PC-3 (cell line): Measurements from ENCODE around the gene PPL. TPM values are rescaled to one million over a fixed set of nuclear protein-coding genes. Genes with fewer than 3 reads are reported as not detected.

Experiments
- ATAC-seq: fragments of 200-7000 bp; cut with Tn5 transposase; 2 replicates; pipeline ENCODE4 v1.9.1; 2020; ENCODE audit warnings: mild to moderate bottlenecking, moderate library complexity
- BruUV-seq: library from RNA; stranded (reverse); fragments of 400-500 nt; replicated peaks from 2 replicates; lab custom pipeline; 2021; lab: Mats Ljungman, UMichigan
- CTCF ChIA-PET: fragments of 300-600 bp; sonication (Branson Sonifier 250); formaldehyde crosslinking; loops from one replicate; lab custom pipeline; 2022; ENCODE audit warnings: antibody characterized with exemption; lab: Charles Lee
- POLR2A ChIA-PET: fragments of 300-600 bp; sonication (Branson Sonifier 250); formaldehyde crosslinking; loops from one replicate; lab custom pipeline; 2022; ENCODE audit warnings: antibody characterized with exemption; ENCODE audit not compliant: unreplicated experiment; lab: Charles Lee
- DNase-seq: peaks from one replicate; pipeline ENCODE4 v3.0.0-alpha.2; 2015
- H2AFZ ChIP-seq: fragments of 300-600 bp; sonication (generic); 2 replicates; pipeline ENCODE4 v1.6.0; 2016; ENCODE audit warnings: antibody characterized with exemption, low read length
- H3F3A ChIP-seq: fragments of 300-600 bp; sonication (generic); one replicate; pipeline ENCODE4 v1.6.0; 2017; ENCODE audit warnings: antibody characterized with exemption, low read length, control low read depth, mild to moderate bottlenecking; ENCODE audit not compliant: unreplicated experiment
- H3K27ac ChIP-seq: fragments of 300-600 bp; sonication (generic); 2 replicates; pipeline ENCODE4 v1.5.1; 2016; ENCODE audit warnings: mild to moderate bottlenecking, low read length
- H3K27me3 ChIP-seq: fragments of 300-600 bp; sonication (generic); 2 replicates; pipeline ENCODE4 v1.6.1; 2016; ENCODE audit warnings: low read length, mixed read lengths
- H3K36me3 ChIP-seq: fragments of 300-600 bp; sonication (generic); 2 replicates; pipeline ENCODE4 v1.6.1; 2016; ENCODE audit warnings: low read depth, mixed run types, low read length, mixed read lengths
- H3K4me1 ChIP-seq: fragments of 300-600 bp; sonication (generic); 2 replicates; pipeline ENCODE4 v1.5.1; 2016; ENCODE audit warnings: low read length; ENCODE audit not compliant: insufficient read depth
- H3K4me2 ChIP-seq: fragments of 300-600 bp; sonication (generic); 2 replicates; pipeline ENCODE4 v1.6.0; 2016; ENCODE audit warnings: low read length
- H3K4me3 ChIP-seq: fragments of 300-600 bp; sonication (generic); 2 replicates; pipeline ENCODE4 v1.5.1; 2016; ENCODE audit warnings: mild to moderate bottlenecking, low read length, mixed read lengths
- H3K79me2 ChIP-seq: fragments of 300-600 bp; sonication (generic); 2 replicates; pipeline ENCODE4 v1.6.1; 2017; ENCODE audit warnings: low read length, mixed read lengths
- H3K9ac ChIP-seq: fragments of 300-600 bp; sonication (generic); 2 replicates; pipeline ENCODE4 v1.6.0; 2016; ENCODE audit warnings: mild to moderate bottlenecking, low read length
- H3K9me2 ChIP-seq: fragments of 300-600 bp; sonication (generic); replicated peaks from 2 replicates; pipeline ENCODE4 v1.6.1; 2016; ENCODE audit warnings: mixed run types, low read length, mixed read lengths
- H3K9me3 ChIP-seq: fragments of 300-600 bp; sonication (generic); 2 replicates; pipeline ENCODE4 v1.6.1; 2016; ENCODE audit warnings: low read length, mixed read lengths
- H4K20me1 ChIP-seq: fragments of 300-600 bp; sonication (generic); 2 replicates; pipeline ENCODE4 v1.6.1; 2016; ENCODE audit warnings: low read length, mixed read lengths
- CTCF ChIP-seq: fragments of 300-600 bp; sonication (generic); conservative IDR thresholded peaks from 2 replicates; pipeline ENCODE4 v1.5.1; 2017; ENCODE audit warnings: antibody characterized with exemption, low read depth, mild to moderate bottlenecking, low read length
- EZH2 ChIP-seq: fragments of 300-600 bp; sonication (generic); IDR thresholded peaks from one replicate; pipeline ENCODE4 v1.6.1; 2017; ENCODE audit warnings: antibody characterized with exemption, mild to moderate bottlenecking, low read length; ENCODE audit not compliant: unreplicated experiment
- EZH2phosphoT487 ChIP-seq: fragments of 300-600 bp; sonication (generic); IDR thresholded peaks from 2 replicates; pipeline ENCODE4 v1.6.1; 2018; ENCODE audit warnings: mild to moderate bottlenecking, antibody characterized with exemption, low read length, borderline replicate concordance
- intact Hi-C: fragments of 100-400 bp; cut with micrococcal nuclease; formaldehyde crosslinking; loops from 2 replicates; pipeline ENCODE4 v1.9.0; 2023
- total RNA-seq: library from RNA; depleted of rRNA; stranded (reverse); fragments of >200 nt; gene quantifications from 2 replicates; pipeline ENCODE4 v1.2.3, GENCODE V29; 2014

Gene PPL
- total RNA-seq, 1 experiment from 2014 or later: 18.8 TPM

DNA sequence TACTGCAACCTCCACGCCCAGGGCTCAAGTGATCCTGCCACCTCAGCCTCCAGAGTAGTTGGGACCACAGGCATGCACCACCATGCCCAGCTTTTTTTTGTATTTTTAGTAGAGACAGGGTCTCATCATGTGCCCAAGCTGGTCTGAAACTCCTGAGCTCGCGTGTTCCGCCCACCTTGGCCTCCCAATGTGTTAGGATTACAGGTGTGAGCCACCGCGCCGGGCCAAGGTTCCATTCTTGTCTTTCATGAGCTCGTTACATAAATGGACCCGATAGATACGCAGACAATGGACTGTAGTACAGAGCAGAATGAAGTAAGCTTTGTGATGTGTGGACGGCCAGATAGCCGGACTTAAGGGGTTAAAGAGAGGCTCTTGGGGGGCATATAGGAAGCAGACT is 70.4 kb downstream of the PPL start:
- CTCF ChIA-PET: no interaction called here
- Histone ChIP-seq H3K9me3 (no peaks in the 10 kb centered on the region), H3K36me3 (peaks cover 6% of the 10 kb centered on the region; the same call in 1 of the 2 replicates), H3K9ac (no peak overlapping the region), H3K4me1 (peaks cover 14% of the 10 kb centered on the region), H3K27ac (no peak overlapping the region), H3K79me2 (peaks cover 62% of the 10 kb centered on the region), H3K4me2 (no peak overlapping the region), H2AFZ (no peak overlapping the region), H3K4me3 (no peak overlapping the region), H4K20me1 (peaks cover 5% of the 10 kb centered on the region; the same call in 1 of the 2 replicates), H3K27me3 (no peaks in the 10 kb centered on the region), H3F3A (no peaks in the 10 kb centered on the region), H3K9me2 (no peaks in the 10 kb centered on the region)
- intact Hi-C loops: loop anchor here (2.0 kb wide), 1 partner anchor 14 kb away; no protein-coding TSS in a partner anchor
- no peak for DNase-seq
- POLR2A ChIA-PET: no interaction called here
- TF ChIP-seq EZH2 (no peak), CTCF (no peak), EZH2phosphoT487 (no peak)
- no TSS peak for BruUV-seq
- no peak for ATAC-seq

GRCh38 chr16:4865231-4865860 is 71.6 kb downstream of the PPL start:
- peaks cover 70% of the 10 kb centered on the region for H3K79me2 ChIP-seq
- H3K9ac ChIP-seq: no peak overlapping the region
- peaks cover 16% of the 10 kb centered on the region for H3K36me3 ChIP-seq
- ChIA-PET POLR2A (no interaction called here), CTCF (interaction anchor here (0.7 kb wide), 1 partner anchor 19 kb away, joined by 3 read pairs; no protein-coding TSS in a partner anchor)
- intact Hi-C loops: no loop called here
- no peak for TF ChIP-seq CTCF
- TF ChIP-seq EZH2: no peak
- TF ChIP-seq EZH2phosphoT487: no peak
- no peaks in the 10 kb centered on the region for H3K9me3 ChIP-seq
- DNase-seq (no peak), ATAC-seq (no peak)
- no peaks in the 10 kb centered on the region for H3K27me3 ChIP-seq
- BruUV-seq: no TSS peak
- H4K20me1 ChIP-seq: peaks cover 5% of the 10 kb centered on the region; the same call in 1 of the 2 replicates
- H3K4me2 ChIP-seq: no peak overlapping the region
- no peak overlapping the region for H2AFZ ChIP-seq
- H3K4me3 ChIP-seq: no peak overlapping the region
- peaks cover 17% of the 10 kb centered on the region for H3K4me1 ChIP-seq
- no peaks in the 10 kb centered on the region for H3F3A ChIP-seq
- H3K9me2 ChIP-seq: no peaks in the 10 kb centered on the region
- H3K27ac ChIP-seq: no peak overlapping the region

DNA sequence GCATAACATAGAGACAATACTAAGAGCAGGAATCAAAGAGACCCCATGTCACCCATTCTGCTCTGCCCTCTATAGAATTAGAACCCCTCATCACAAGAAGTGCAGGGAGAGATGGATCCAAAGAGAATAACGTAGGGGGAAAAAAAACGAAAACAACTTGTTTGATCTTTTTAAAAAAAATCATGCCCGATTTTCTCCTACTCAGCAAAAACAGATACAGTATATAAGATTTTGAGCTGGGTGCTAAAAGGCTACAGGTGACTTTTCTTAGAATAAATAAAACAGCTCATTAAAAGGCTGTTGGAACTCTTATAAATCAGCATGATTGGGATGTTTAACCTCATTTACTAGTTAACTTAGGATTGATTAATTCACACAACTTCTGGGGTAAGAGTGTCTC is 72.2 kb downstream of the PPL start:
- no peak for ATAC-seq
- CTCF ChIA-PET: no interaction called here
- Histone ChIP-seq H3K9me2 (no peaks in the 10 kb centered on the region), H3K4me2 (no peak overlapping the region), H3K36me3 (peaks cover 19% of the 10 kb centered on the region), H3F3A (no peaks in the 10 kb centered on the region), H3K79me2 (peaks cover 70% of the 10 kb centered on the region), H3K27me3 (no peaks in the 10 kb centered on the region), H3K4me3 (no peak overlapping the region), H2AFZ (no peak overlapping the region), H4K20me1 (peaks cover 5% of the 10 kb centered on the region; the same call in 1 of the 2 replicates), H3K9ac (no peak overlapping the region), H3K9me3 (no peaks in the 10 kb centered on the region), H3K4me1 (peaks cover 23% of the 10 kb centered on the region), H3K27ac (no peak overlapping the region)
- BruUV-seq: no TSS peak
- POLR2A ChIA-PET: no interaction called here
- TF ChIP-seq EZH2phosphoT487 (no peak), CTCF (no peak), EZH2 (no peak)
- DNase-seq: no peak
- intact Hi-C loops: no loop called here
